ENCODE data around the gene MAPK14.

- TF ChIP-seq CTCF (IDR thresholded peaks at IDR 0.05; ENCODE audit: low read length) (peak; percentile 8; the same call in 1 of the 2 replicates), EZH2phosphoT487 (IDR thresholded peaks at IDR 0.05; ENCODE audit: low read length) (no peak)
Measured at GRCh38 chr6:36131511-36132245, 104.1 kb downstream of the MAPK14 start.

Measured in MM.1S (cell line).